H9 (cell line): ENCODE data around the gene NACA. TPM values are rescaled to one million over a fixed set of nuclear protein-coding genes. Genes with fewer than 3 reads are reported as not detected.

Source experiments
- DNase-seq: peaks from one replicate; pipeline ENCODE4 v3.0.0-alpha.2; 2017
- H2AFZ ChIP-seq: one replicate; pipeline ENCODE4 v1.6.1; 2013; ENCODE audit warnings: mild to moderate bottlenecking, low read length, control low read depth, moderate library complexity
- H2AK5ac ChIP-seq: 2 replicates; pipeline ENCODE4 v1.6.1; 2013; ENCODE audit warnings: low read length, control low read depth, mixed read lengths; ENCODE audit not compliant: insufficient read length
- H2BK120ac ChIP-seq: one replicate; pipeline ENCODE4 v1.6.1; 2013; ENCODE audit warnings: low read depth, mild to moderate bottlenecking, low read length, control low read depth, inconsistent platforms; ENCODE audit not compliant: poor library complexity, severe bottlenecking
- H2BK12ac ChIP-seq: 2 replicates; pipeline ENCODE4 v1.6.1; 2013; ENCODE audit warnings: low read length, control low read depth, mixed read lengths, low read depth; ENCODE audit not compliant: insufficient read length
- H2BK15ac ChIP-seq: 2 replicates; pipeline ENCODE4 v1.6.1; 2013; ENCODE audit warnings: low read depth, low read length, control low read depth
- H2BK20ac ChIP-seq: one replicate; pipeline ENCODE4 v1.6.1; 2013; ENCODE audit warnings: low read depth, mild to moderate bottlenecking, low read length, control low read depth, inconsistent platforms; ENCODE audit not compliant: poor library complexity, severe bottlenecking
- H2BK5ac ChIP-seq: 2 replicates; pipeline ENCODE4 v1.6.1; 2013; ENCODE audit warnings: low read length, control low read depth, mixed read lengths; ENCODE audit not compliant: insufficient read length
- H3K14ac ChIP-seq: 2 replicates; pipeline ENCODE4 v1.6.1; 2013; ENCODE audit warnings: low read length, control low read depth; ENCODE audit not compliant: insufficient read depth
- H3K18ac ChIP-seq: 2 replicates; pipeline ENCODE4 v1.6.1; 2013; ENCODE audit warnings: low read depth, mild to moderate bottlenecking, mixed read lengths, low read length, control low read depth; ENCODE audit not compliant: insufficient read length
- H3K23ac ChIP-seq: 2 replicates; pipeline ENCODE4 v1.6.1; 2013; ENCODE audit warnings: low read length, control low read depth, mixed read lengths, low read depth; ENCODE audit not compliant: insufficient read length
- H3K23me2 ChIP-seq: 2 replicates; pipeline ENCODE4 v1.6.1; 2013; ENCODE audit warnings: low read depth, mild to moderate bottlenecking, mixed read lengths, low read length, control low read depth; ENCODE audit not compliant: insufficient read length, poor library complexity, severe bottlenecking
- H3K27ac ChIP-seq: 2 replicates; pipeline ENCODE4 v1.5.1; 2013; ENCODE audit warnings: low read length, control low read depth, mixed read lengths, low read depth; ENCODE audit not compliant: insufficient read length
- H3K27me3 ChIP-seq: 2 replicates; pipeline ENCODE4 v1.6.1; 2013; ENCODE audit warnings: low read length, control low read depth, inconsistent platforms; ENCODE audit not compliant: insufficient read depth
- H3K4ac ChIP-seq: 2 replicates; pipeline ENCODE4 v1.6.1; 2013; ENCODE audit warnings: low read depth, mild to moderate bottlenecking, control low read depth, inconsistent platforms, low read length, moderate library complexity
- H3K4me1 ChIP-seq: 2 replicates; pipeline ENCODE4 v1.6.1; 2013; ENCODE audit warnings: low read length, control low read depth, inconsistent platforms; ENCODE audit not compliant: insufficient read depth
- H3K4me2 ChIP-seq: 2 replicates; pipeline ENCODE4 v1.6.1; 2013; ENCODE audit warnings: low read length, control low read depth, mixed read lengths; ENCODE audit not compliant: insufficient read length, insufficient read depth
- H3K56ac ChIP-seq: 2 replicates; pipeline ENCODE4 v1.6.1; 2013; ENCODE audit warnings: low read depth, mild to moderate bottlenecking, mixed read lengths, low read length, control low read depth; ENCODE audit not compliant: insufficient read length
- H3K79me1 ChIP-seq: 2 replicates; pipeline ENCODE4 v1.6.1; 2013; ENCODE audit warnings: low read depth, mild to moderate bottlenecking, moderate library complexity, low read length, control low read depth, inconsistent platforms; ENCODE audit not compliant: insufficient read depth, poor library complexity, severe bottlenecking
- H3K79me2 ChIP-seq: 2 replicates; pipeline ENCODE4 v1.6.1; 2013; ENCODE audit warnings: low read length, control low read depth, inconsistent platforms; ENCODE audit not compliant: insufficient read depth
- H3K9ac ChIP-seq: 2 replicates; pipeline ENCODE4 v1.6.1; 2013; ENCODE audit warnings: low read length, control low read depth, mixed read lengths; ENCODE audit not compliant: insufficient read length; ENCODE audit errors: extremely low read depth
- H3K9me3 ChIP-seq: one replicate; pipeline ENCODE4 v1.6.1; 2013; ENCODE audit warnings: low read depth, low read length, inconsistent platforms; ENCODE audit not compliant: control insufficient read depth
- H3T11ph ChIP-seq: one replicate; pipeline ENCODE4 v1.6.1; 2013; ENCODE audit warnings: mild to moderate bottlenecking, low read length, control low read depth, inconsistent platforms
- H4K20me1 ChIP-seq: one replicate; pipeline ENCODE4 v1.6.1; 2013; ENCODE audit not compliant: control insufficient read depth, insufficient read length, insufficient read depth
- H4K5ac ChIP-seq: 2 replicates; pipeline ENCODE4 v1.6.1; 2013; ENCODE audit warnings: low read depth, mild to moderate bottlenecking, mixed read lengths, low read length, control low read depth; ENCODE audit not compliant: insufficient read length
- H4K8ac ChIP-seq: replicated peaks from 2 replicates; pipeline ENCODE4 v1.6.1; 2013; ENCODE audit warnings: low read length, control low read depth, mixed read lengths, low read depth; ENCODE audit not compliant: insufficient read length
- H4K91ac ChIP-seq: 2 replicates; pipeline ENCODE4 v1.6.1; 2013; ENCODE audit warnings: low read depth, mild to moderate bottlenecking, moderate library complexity, mixed read lengths, low read length, control low read depth; ENCODE audit not compliant: insufficient read length
- H3K27ac Mint-ChIP-seq, 3 experiments: 2 replicates in 2 of 3; 3 replicates in 1 of 3; pipeline ENCODE4 v1.8.0; 2020 to 2021; ENCODE audit warnings: mixed read lengths in 3 of 3, mild to moderate bottlenecking in 1 of 3, moderate library complexity in 1 of 3
- H3K27me3 Mint-ChIP-seq: 2 replicates; pipeline ENCODE4 v1.8.0; 2021; ENCODE audit warnings: low read depth, mild to moderate bottlenecking, moderate library complexity, mixed read lengths
- H3K36me3 Mint-ChIP-seq, 3 experiments: 2 replicates in 2 of 3; 3 replicates in 1 of 3; pipeline ENCODE4 v1.8.0; 2020 to 2021; ENCODE audit warnings: low read depth in 3 of 3, mixed read lengths in 3 of 3; ENCODE audit not compliant: insufficient read depth in 1 of 3
- H3K4me1 Mint-ChIP-seq, 2 experiments: 2 replicates each; pipeline ENCODE4 v1.8.0; 2020; ENCODE audit warnings: mixed read lengths in 2 of 2
- H3K4me3 Mint-ChIP-seq, 2 experiments: 2 replicates in 1 of 2; 3 replicates in 1 of 2; pipeline ENCODE4 v1.8.0; 2020 to 2021; ENCODE audit warnings: mild to moderate bottlenecking in 2 of 2, mixed read lengths in 2 of 2, moderate library complexity in 1 of 2
- H3K9me3 Mint-ChIP-seq, 2 experiments: 2 replicates in 1 of 2; 3 replicates in 1 of 2; pipeline ENCODE4 v1.8.0; 2020; ENCODE audit warnings: mild to moderate bottlenecking in 2 of 2, mixed read lengths in 2 of 2, moderate library complexity in 1 of 2
- CTCF ChIP-seq: fragments of 200-600 bp; sonication (generic); conservative IDR thresholded peaks from 3 replicates; pipeline ENCODE4 v1.8.0; 2021; ENCODE audit warnings: antibody characterized with exemption, mild to moderate bottlenecking
- WGBS: extraction: QIAGEN DNeasy Blood & Tissue Kit; methylation state at CpG from one replicate; pipeline ENCODE4 v1.1.7; 2013; ENCODE audit warnings: missing lambda C conversion rate, low lambda C conversion rate, mixed read lengths; ENCODE audit not compliant: insufficient read length; ENCODE audit errors: extremely low coverage; 5-methylcytosine and 5-hydroxymethylcytosine counted together
- total RNA-seq: library from RNA; stranded (reverse); gene quantifications from 2 replicates; pipeline ENCODE4 v1.2.1, GENCODE V29; 2021

NACA gene
- total RNA-seq, 1 experiment from 2014 or later: 1,204 TPM

GRCh38 chr12:56688846-56689109 is 36.3 kb downstream of the NACA start:
- no peak overlapping the region for H2AFZ ChIP-seq

More at GRCh38 chr12:56688846-56689109, 36.3 kb downstream of the NACA start:
- Histone ChIP-seq H4K91ac (no peak overlapping the region), H3K27ac (peak overlapping the region; percentile 96), H2BK20ac (no peak overlapping the region), H2BK15ac (no peak overlapping the region), H4K8ac (no peak overlapping the region), H2BK5ac (peak overlapping the region; percentile 27), H2BK120ac (peak overlapping the region; percentile 90), H2AK5ac (no peak overlapping the region), H3K23me2 (peaks cover 8% of the 10 kb centered on the region), H4K20me1 (no peaks in the 10 kb centered on the region), H4K5ac (peak overlapping the region; percentile 47), H3K79me1 (no peaks in the 10 kb centered on the region), H3K23ac (no peak overlapping the region), H3K4me1 (no peaks in the 10 kb centered on the region), H3K56ac (no peak overlapping the region), H3K27me3 (no peaks in the 10 kb centered on the region), H3K9me3 (no peaks in the 10 kb centered on the region), H3K4me2 (peak overlapping the region; percentile 88), H3T11ph (no peak overlapping the region), H3K14ac (peak overlapping the region; percentile 96; the same call in 1 of the 2 replicates), H3K18ac (peak overlapping the region; percentile 92), H2BK12ac (peak overlapping the region; percentile 40), H3K9ac (peak overlapping the region; percentile 94), H3K79me2 (peaks cover 36% of the 10 kb centered on the region; the same call in 1 of the 2 replicates), H3K4ac (no peak overlapping the region; the same call in 1 of the 2 replicates)
- Mint-ChIP-seq H3K27ac (peak overlapping the region; percentile 98 to 100 (median 99)), H3K4me1 (peaks cover 15 to 24% of the 10 kb centered on the region in 2 experiments), H3K4me3 (peak overlapping the region; percentile 99 to 100), H3K36me3 (peaks cover 29 to 33% (median 33%) of the 10 kb centered on the region in 3 experiments), H3K27me3 (no peaks in the 10 kb centered on the region), H3K9me3 (peaks cover 0 to 3% of the 10 kb centered on the region in 2 experiments; a peak in 2 of 5 replicates)
- TF ChIP-seq CTCF: no peak
- DNase-seq: no peak
- WGBS: no CpG with 5 or more reads among the region's 7 CpGs
